ENCODE measurements around the gene LCOR. TPM values are rescaled to one million over a fixed set of nuclear protein-coding genes. Genes with fewer than 3 reads are reported as not detected.

The LCOR gene
- total and polyA plus RNA-seq, 2 of the 4 experiments (the other 2 are of a cell fraction): 3.7 to 36.9 TPM

GRCh38 chr10:96955794-96956193 lies 123.7 kb downstream of the LCOR start:
- Histone ChIP-seq H3K23ac (ENCODE audit: low read depth, low read length) (no peak overlapping the region), H3K4me2 (ENCODE audit: low read depth, low read length) (no peak overlapping the region), H3K9ac (ENCODE audit: low read depth, low read length) (no peak overlapping the region), H2BK5ac (ENCODE audit: low read depth, low read length, poor library complexity, severe bottlenecking) (no peak overlapping the region), H3K9me1 (ENCODE audit: insufficient read depth, low read length) (peaks cover 6% of the 10 kb centered on the region; the same call in 1 of the 2 replicates), H3K4ac (ENCODE audit: low read depth, low read length) (no peak overlapping the region), H2AK9ac (replicated peaks; ENCODE audit: low read depth, low read length, poor library complexity) (no peak overlapping the region), H2BK20ac (ENCODE audit: low read depth, low read length) (no peak overlapping the region), H3K27ac (ENCODE audit: insufficient read depth, low read length) (no peak overlapping the region), H3K56ac (ENCODE audit: extremely low read depth, insufficient read depth, low read length) (no peak overlapping the region), H3K18ac (ENCODE audit: low read depth, low read length) (no peak overlapping the region), H3K14ac (replicated peaks; ENCODE audit: low read depth, low read length) (no peak overlapping the region), H2BK120ac (ENCODE audit: low read depth, low read length) (no peak overlapping the region), H3K27me3 (ENCODE audit: control insufficient read depth, insufficient read depth, low read length) (no peaks in the 10 kb centered on the region), H3K36me3 (ENCODE audit: control insufficient read depth, insufficient read depth, low read length) (peaks cover 14% of the 10 kb centered on the region), H3K79me1 (ENCODE audit: low read depth in 1 of 2, low read length in 2 of 2) (peaks cover 26 to 45% of the 10 kb centered on the region in 2 experiments), H3K4me1 (ENCODE audit: control insufficient read depth, insufficient read depth, low read length) (peaks cover 5% of the 10 kb centered on the region), H2AFZ (replicated peaks; ENCODE audit: low read length, poor library complexity) (no peak overlapping the region), H4K8ac (ENCODE audit: low read depth in 2 of 2, low read length in 2 of 2) (no peak overlapping the region), H4K91ac (ENCODE audit: insufficient read depth, low read depth, low read length) (no peak overlapping the region), H2AK5ac (ENCODE audit: low read depth, low read length) (no peak overlapping the region), H3K9me3 (ENCODE audit: control insufficient read depth, insufficient read depth, low read length) (no peaks in the 10 kb centered on the region), H2BK15ac (ENCODE audit: low read depth, low read length) (no peak overlapping the region), H4K20me1 (ENCODE audit: insufficient read depth, low read length) (peaks cover 3% of the 10 kb centered on the region; the same call in 1 of the 2 replicates), H3K4me3 (ENCODE audit: insufficient read depth, low read depth, low read length) (no peak overlapping the region), H4K5ac (ENCODE audit: low read depth, low read length) (no peak overlapping the region)
- no TSS peak for BruUV-seq (replicated peaks)
- in situ Hi-C loops (cut with MboI; ENCODE audit: low sequenced_read_pairs): no loop called here
- POLR2A ChIA-PET (ENCODE audit: unreplicated experiment): no interaction called here
- dilution Hi-C loops (cut with HindIII; ENCODE audit: low sequenced_read_pairs, unreplicated experiment): no loop called here
- no peak for ATAC-seq (ENCODE audit: low read depth)
- 93% methylated on average over 2 of the region's 4 CpGs; no CpG with 5 or more reads in 1 of the 2 experiments for WGBS, 2 experiments (ENCODE audit: extremely low coverage in 2 of 2, insufficient read length in 1 of 2)
- DNase-seq: no peak
- no peak for TF ChIP-seq BHLHE40 (IDR thresholded peaks at IDR 0.05; ENCODE audit: low read depth, low read length)
- no peak for TF ChIP-seq MAFK (IDR thresholded peaks at IDR 0.05; ENCODE audit: low read depth, low read length)
- TF ChIP-seq CHD1 (IDR thresholded peaks at IDR 0.05; ENCODE audit: low read depth, low read length): no peak
- no peak for TF ChIP-seq MXI1 (IDR thresholded peaks at IDR 0.05; ENCODE audit: borderline replicate concordance, low read depth, low read length)
- no peak for TF ChIP-seq RAD21 (IDR thresholded peaks at IDR 0.05; ENCODE audit: low read length)
- TF ChIP-seq NFE2L2 (IDR thresholded peaks at IDR 0.05; ENCODE audit: low read depth, low read length): no peak
- intact Hi-C loops (cut with micrococcal nuclease): loop anchor here (5.0 kb wide), 1 partner anchor 113 kb away; no protein-coding TSS in a partner anchor
- CTCF ChIA-PET: no interaction called here

Data from IMR-90 (cell line).